ENCODE results near the gene RAB15.

RAB15 gene

GRCh38 chr14:64912261-64912660, 59.9 kb downstream of the RAB15 start:
- TF ChIP-seq CTCF (IDR thresholded peaks at IDR 0.05; ENCODE audit: low read depth, low read length, missing control alignments) = no peak
- in situ Hi-C loops (cut with HindIII; ENCODE audit: low sequenced_read_pairs) = no loop called here
- no peak for DNase-seq (ENCODE audit: low read depth)
- H3K4me3 ChIP-seq (ENCODE audit: low read depth, low read length) = no peak overlapping the region

GRCh38 chr14:64910847-64911495, 61.2 kb downstream of the RAB15 start:
- in situ Hi-C loops (cut with HindIII; ENCODE audit: low sequenced_read_pairs) = no loop called here
- peak; percentile 12 for DNase-seq (ENCODE audit: low read depth)
- TF ChIP-seq CTCF (IDR thresholded peaks at IDR 0.05; ENCODE audit: low read depth, low read length, missing control alignments) = peak; percentile 79
- no peak overlapping the region for H3K4me3 ChIP-seq (ENCODE audit: low read depth, low read length)

GRCh38 chr14:64906022-64906421, 66.1 kb downstream of the RAB15 start:
- DNase-seq (ENCODE audit: low read depth) = no peak
- in situ Hi-C loops (cut with HindIII; ENCODE audit: low sequenced_read_pairs) = no loop called here

GRCh38 chr14:64899958-64900357, 72.2 kb downstream of the RAB15 start:
- in situ Hi-C loops (cut with HindIII; ENCODE audit: low sequenced_read_pairs) = loop anchor here (25.0 kb wide), 1 partner anchor 238 kb away; no protein-coding TSS in a partner anchor
- H3K4me3 ChIP-seq (ENCODE audit: low read depth, low read length) = no peak overlapping the region
- TF ChIP-seq CTCF (IDR thresholded peaks at IDR 0.05; ENCODE audit: low read depth, low read length, missing control alignments) = no peak
- no peak for DNase-seq (ENCODE audit: low read depth)

More at GRCh38 chr14:64906022-64906421, 66.1 kb downstream of the RAB15 start:
- no peak for TF ChIP-seq CTCF (IDR thresholded peaks at IDR 0.05; ENCODE audit: low read depth, low read length, missing control alignments)
- no peak overlapping the region for H3K4me3 ChIP-seq (ENCODE audit: low read depth, low read length)
